HEK293T (cell line): ENCODE measurements around the gene SLC6A12.

Experiments
- SUZ12 ChIP-seq: fragments of 450-650 bp; IDR thresholded peaks from 2 replicates; pipeline ENCODE4 v1.6.1; 2016; ENCODE audit warnings: mild to moderate bottlenecking
- TARDBP ChIP-seq: fragments of 450-650 bp; IDR thresholded peaks from 2 replicates; pipeline ENCODE4 v1.6.1; 2016

DNA sequence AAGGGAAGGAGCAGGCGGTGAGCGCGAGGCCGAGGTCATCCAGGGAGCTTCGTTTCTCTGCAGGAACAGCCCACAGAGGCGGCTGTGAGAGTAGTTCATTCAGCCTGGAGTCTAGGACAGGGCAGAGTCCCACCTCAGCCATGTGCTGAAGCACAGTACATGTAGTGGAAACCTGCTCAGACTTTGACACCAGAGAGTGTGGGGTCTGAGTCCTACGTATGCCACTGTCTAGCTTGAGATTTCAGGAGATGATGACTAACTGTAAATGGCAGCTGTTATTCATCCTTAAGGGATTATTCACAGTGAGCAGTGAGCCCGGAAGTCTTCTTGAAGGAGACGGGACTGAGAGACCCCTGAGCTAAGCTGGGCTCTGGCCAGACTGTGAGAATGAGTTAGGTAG is 49.6 kb upstream of the SLC6A12 start:
- no peak for TF ChIP-seq SUZ12
- TF ChIP-seq TARDBP = no peak
